ENCODE results near the gene RUBCN. TPM values are rescaled to one million over a fixed set of nuclear protein-coding genes. Genes with fewer than 3 reads are reported as not detected.
"Not testable (repeated sequence)": the region's sequence is repeated elsewhere in the genome, so short reads cannot be mapped to it uniquely, and the experiment has no call there.

The RUBCN gene
- total RNA-seq, 4 donors from 2014 or later = 45.7 to 76.7 (median 69.8) TPM

DNA sequence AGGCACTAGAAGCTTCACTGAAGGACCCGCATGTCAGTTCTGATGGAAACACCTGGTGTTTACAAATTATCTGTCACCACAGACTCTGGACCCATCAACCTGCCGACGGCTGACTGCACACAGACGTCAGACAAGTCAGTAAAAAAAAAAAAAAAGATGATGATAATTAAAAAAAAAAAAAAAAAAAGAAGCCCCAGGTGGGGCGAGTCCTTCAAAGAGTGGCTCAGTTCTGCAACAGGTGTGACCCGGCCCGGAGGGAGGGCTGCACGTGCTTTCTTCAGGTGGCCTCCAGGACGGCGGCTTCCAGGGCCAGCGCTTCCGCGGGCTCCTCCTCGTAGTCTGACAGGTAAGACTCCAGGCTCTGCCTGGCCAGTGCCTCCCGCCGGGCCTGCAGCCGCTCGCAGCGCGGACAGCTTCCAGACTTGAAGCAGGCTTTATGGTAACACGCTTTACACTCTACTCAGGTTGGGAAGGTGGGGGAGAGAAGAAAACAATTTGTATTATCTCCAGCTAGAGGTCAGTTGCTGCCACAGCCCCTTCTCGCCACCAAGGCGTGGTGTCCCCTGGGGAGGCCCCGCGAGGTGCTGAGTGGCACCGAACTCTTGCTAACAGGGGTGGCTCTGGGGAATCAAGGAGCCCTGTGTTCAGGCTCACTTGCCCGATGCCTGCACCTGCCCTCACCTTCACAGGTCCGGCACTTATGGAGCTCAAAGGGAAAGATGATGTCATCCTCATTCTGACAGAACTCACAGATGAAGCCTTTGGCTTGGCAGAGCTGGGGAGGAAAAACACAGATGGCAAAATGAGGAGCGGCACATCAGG lies 61.8 kb downstream of the RUBCN start:
- Histone ChIP-seq H3K4me3 (no peak overlapping the region), H3K27me3 (no peaks in the 10 kb centered on the region), H3K4me1 (peaks cover 0 to 7% (median 0%) of the 10 kb centered on the region in 4 donors), H3K9me3 (no peaks in the 10 kb centered on the region), H3K36me3 (peaks cover 19 to 91% (median 81%) of the 10 kb centered on the region in 4 donors), H3K27ac (replicated peaks in 1 of 4) (no peak overlapping the region)
- no peak for TF ChIP-seq EP300 (IDR thresholded peaks at IDR 0.05)
- TF ChIP-seq, protein P1, sequence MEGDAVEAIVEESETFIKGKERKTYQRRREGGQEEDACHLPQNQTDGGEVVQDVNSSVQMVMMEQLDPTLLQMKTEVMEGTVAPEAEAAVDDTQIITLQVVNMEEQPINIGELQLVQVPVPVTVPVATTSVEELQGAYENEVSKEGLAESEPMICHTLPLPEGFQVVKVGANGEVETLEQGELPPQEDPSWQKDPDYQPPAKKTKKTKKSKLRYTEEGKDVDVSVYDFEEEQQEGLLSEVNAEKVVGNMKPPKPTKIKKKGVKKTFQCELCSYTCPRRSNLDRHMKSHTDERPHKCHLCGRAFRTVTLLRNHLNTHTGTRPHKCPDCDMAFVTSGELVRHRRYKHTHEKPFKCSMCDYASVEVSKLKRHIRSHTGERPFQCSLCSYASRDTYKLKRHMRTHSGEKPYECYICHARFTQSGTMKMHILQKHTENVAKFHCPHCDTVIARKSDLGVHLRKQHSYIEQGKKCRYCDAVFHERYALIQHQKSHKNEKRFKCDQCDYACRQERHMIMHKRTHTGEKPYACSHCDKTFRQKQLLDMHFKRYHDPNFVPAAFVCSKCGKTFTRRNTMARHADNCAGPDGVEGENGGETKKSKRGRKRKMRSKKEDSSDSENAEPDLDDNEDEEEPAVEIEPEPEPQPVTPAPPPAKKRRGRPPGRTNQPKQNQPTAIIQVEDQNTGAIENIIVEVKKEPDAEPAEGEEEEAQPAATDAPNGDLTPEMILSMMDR (IDR thresholded peaks at IDR 0.05) = no peak
- TF ChIP-seq POLR2AphosphoS5 (IDR thresholded peaks at IDR 0.05) = no peak
- no peak for TF ChIP-seq POLR2A (IDR thresholded peaks at IDR 0.05; ENCODE audit: low read depth)
- no peak for DNase-seq (ENCODE audit: extremely low spot score)
- WGBS = 90% methylated on average over 29 of the region's 29 CpGs
- intact Hi-C loops (cut with DNase I) = loop anchor here (5.0 kb wide), 1 partner anchor 78 kb away; no protein-coding TSS in a partner anchor

DNA sequence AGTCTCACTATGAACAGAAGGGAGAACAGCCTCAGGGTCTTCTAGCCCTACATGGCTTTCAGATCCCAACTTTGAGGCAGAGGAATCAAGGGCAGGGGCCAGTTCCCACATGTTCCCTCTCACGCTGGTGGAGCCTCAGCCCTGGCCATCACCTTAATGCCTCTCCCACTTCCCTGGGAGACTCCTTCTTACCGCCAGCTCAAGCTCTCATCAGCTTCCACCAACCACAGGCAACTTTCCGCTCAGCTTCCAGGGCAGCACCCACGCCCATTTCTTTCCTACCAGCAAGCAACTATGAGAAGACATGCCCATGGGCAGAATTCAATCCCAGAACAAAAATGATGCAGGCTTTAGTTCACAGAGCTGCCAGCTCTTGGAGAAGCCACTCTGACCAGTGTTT lies 63.5 kb downstream of the RUBCN start:
- DNase-seq (ENCODE audit: extremely low spot score) = no peak
- TF ChIP-seq, protein P1 (IDR thresholded peaks at IDR 0.05) = no peak
- no peak for TF ChIP-seq POLR2AphosphoS5 (IDR thresholded peaks at IDR 0.05)
- no peak for TF ChIP-seq EP300 (IDR thresholded peaks at IDR 0.05)
- no peak for TF ChIP-seq POLR2A (IDR thresholded peaks at IDR 0.05; ENCODE audit: low read depth)
- no peaks in the 10 kb centered on the region for H3K27me3 ChIP-seq
- no peak overlapping the region for H3K4me3 ChIP-seq
- intact Hi-C loops (cut with DNase I) = loop anchor here (5.0 kb wide), 1 partner anchor 76 kb away; no protein-coding TSS in a partner anchor
- H3K36me3 ChIP-seq = peaks cover 19 to 76% (median 71%) of the 10 kb centered on the region in 4 donors
- 92% methylated on average over 4 of the region's 4 CpGs for WGBS
- H3K9me3 ChIP-seq = no peaks in the 10 kb centered on the region
- no peak overlapping the region for H3K27ac ChIP-seq (replicated peaks in 1 of 4)
- H3K4me1 ChIP-seq = peaks cover 0 to 7% (median 0%) of the 10 kb centered on the region in 4 donors

DNA sequence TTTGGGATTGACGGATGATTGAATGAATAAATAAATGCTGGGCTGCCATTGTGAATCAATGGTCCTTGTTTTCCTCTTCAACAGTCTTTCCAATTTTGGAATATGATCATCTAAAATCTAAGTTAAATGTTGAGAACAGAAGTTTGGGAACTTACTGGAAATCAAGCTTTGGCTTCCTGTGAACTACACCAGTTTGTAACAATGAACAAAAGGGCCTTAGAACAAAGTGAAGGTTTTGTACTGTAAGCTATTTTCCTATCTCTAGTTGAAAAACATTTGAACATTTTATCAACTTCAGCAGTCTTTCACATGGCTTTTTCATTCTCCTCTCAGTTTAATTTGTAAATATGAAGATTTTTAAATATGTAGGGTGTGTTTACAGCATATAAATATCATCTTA lies 66.3 kb downstream of the RUBCN start:
- intact Hi-C loops (cut with DNase I) = loop anchor here (5.0 kb wide), 1 partner anchor 73 kb away; no protein-coding TSS in a partner anchor
- Histone ChIP-seq H3K9me3 (no peaks in the 10 kb centered on the region), H3K27ac (replicated peaks in 1 of 4) (no peak overlapping the region), H3K4me3 (no peak overlapping the region), H3K27me3 (no peaks in the 10 kb centered on the region), H3K36me3 (peaks cover 16 to 48% (median 47%) of the 10 kb centered on the region in 4 donors), H3K4me1 (no peaks in the 10 kb centered on the region)
- TF ChIP-seq, protein P1 (IDR thresholded peaks at IDR 0.05) = no peak
- TF ChIP-seq POLR2A (IDR thresholded peaks at IDR 0.05; ENCODE audit: low read depth) = no peak
- TF ChIP-seq POLR2AphosphoS5 (IDR thresholded peaks at IDR 0.05) = no peak
- no peak for DNase-seq (ENCODE audit: extremely low spot score)
- 94% methylated on average over 1 of the region's 1 CpG for WGBS

DNA sequence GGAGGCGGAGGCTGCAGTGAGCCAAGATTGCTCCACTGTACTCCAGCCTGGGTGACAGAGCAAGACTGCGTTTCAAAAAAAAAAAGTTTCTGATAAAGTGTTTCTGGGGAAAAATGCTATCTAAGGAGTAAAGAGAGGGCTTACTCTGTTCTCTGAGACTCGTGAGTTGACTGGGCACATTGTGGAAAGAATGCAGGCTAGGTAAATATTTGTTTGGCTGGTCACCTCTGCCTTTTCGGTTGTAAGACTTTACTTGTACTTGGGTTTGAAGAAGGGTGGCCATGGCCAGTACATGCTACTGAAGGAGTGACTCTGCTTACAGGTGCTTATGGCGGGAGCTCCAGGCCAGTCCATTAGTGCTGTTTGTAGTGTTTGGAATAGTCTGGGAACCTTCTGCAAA lies 68.7 kb downstream of the RUBCN start:
- Histone ChIP-seq H3K27ac (replicated peaks in 1 of 4) (no peak overlapping the region), H3K36me3 (peaks cover 0 to 25% (median 23%) of the 10 kb centered on the region in 4 donors), H3K4me3 (no peak overlapping the region), H3K4me1 (peaks cover 0 to 6% (median 4%) of the 10 kb centered on the region in 4 donors), H3K9me3 (no peaks in the 10 kb centered on the region), H3K27me3 (peaks cover 0 to 3% (median 0%) of the 10 kb centered on the region in 4 donors)
- no peak for DNase-seq (ENCODE audit: extremely low spot score)
- no peak for TF ChIP-seq POLR2A (IDR thresholded peaks at IDR 0.05; ENCODE audit: low read depth)
- TF ChIP-seq, protein P1 (IDR thresholded peaks at IDR 0.05) = no peak
- TF ChIP-seq POLR2AphosphoS5 (IDR thresholded peaks at IDR 0.05) = no peak
- no peak for TF ChIP-seq EP300 (IDR thresholded peaks at IDR 0.05)
- intact Hi-C loops (cut with DNase I) = no loop called here
- WGBS = 90% methylated on average over 5 of the region's 5 CpGs

DNA sequence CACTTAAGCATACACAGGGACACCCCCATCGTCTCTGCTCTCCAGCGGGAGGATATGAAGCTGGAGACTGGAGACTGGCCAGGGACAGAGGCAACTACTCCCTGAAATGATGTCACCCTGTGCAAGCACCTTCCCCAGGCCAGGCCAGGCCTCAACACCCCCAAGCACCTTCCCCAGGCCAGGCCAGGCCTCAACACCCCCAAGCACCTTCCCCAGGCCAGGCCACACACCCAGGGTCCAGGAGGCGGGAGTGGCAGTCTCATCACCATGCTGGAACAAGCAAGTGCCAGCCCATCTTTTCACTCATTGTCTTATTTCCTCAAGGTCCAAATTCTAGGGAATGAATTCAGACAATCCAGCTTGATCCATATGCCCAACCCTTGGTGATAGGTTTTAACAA lies 69.4 kb downstream of the RUBCN start:
- H3K9me3 ChIP-seq; intact Hi-C loops (cut with DNase I); DNase-seq (ENCODE audit: extremely low spot score): not testable (repeated sequence)

DNA sequence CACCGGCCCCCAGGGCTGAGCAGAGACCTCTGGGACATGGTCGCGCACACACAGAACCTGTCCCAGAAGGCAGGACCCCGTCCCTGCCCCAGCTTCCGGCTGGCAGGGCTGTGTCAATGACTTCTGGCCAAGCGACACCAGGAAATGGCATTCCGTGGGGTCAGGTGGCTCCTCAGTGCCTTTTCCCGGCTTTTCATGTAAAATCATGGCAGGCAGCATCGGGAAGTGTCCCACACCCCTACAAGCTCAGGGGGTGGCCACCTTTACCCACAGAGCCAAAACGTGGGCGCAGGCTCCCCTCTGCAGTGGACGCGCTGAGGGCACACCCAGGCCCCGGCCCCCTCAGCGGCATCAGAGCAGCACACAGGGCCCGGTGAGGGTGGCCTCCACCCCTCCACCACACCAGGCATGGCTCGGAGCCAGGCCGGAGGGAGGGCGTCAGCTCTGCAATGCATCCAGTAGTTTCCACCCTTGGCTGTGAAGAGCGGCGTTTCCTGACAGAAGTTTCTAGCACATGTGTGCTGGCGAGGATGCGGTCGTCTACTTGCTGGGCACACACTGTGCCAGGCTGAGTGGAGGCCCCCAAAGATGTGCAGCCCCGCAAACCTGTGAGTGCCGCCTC lies 70.4 kb downstream of the RUBCN start:
- H3K27ac ChIP-seq (replicated peaks in 1 of 4); intact Hi-C loops (cut with DNase I); H3K9me3 ChIP-seq; DNase-seq (ENCODE audit: extremely low spot score); H3K36me3 ChIP-seq; H3K4me3 ChIP-seq; H3K27me3 ChIP-seq; H3K4me1 ChIP-seq: not testable (repeated sequence)
- 64% methylated on average over 9 of the region's 26 CpGs for whole genome bisulfite sequencing

More for the DNA sequence above, 69.4 kb downstream of the RUBCN start:
- H3K4me1 ChIP-seq; H3K27me3 ChIP-seq; H3K27ac ChIP-seq (replicated peaks in 1 of 4); H3K4me3 ChIP-seq: not testable (repeated sequence)
- H3K36me3 ChIP-seq = peaks cover 0 to 18% (median 17%) of the 10 kb centered on the region in 4 donors
- 100% methylated on average over 1 of the region's 3 CpGs for WGBS

DNA sequence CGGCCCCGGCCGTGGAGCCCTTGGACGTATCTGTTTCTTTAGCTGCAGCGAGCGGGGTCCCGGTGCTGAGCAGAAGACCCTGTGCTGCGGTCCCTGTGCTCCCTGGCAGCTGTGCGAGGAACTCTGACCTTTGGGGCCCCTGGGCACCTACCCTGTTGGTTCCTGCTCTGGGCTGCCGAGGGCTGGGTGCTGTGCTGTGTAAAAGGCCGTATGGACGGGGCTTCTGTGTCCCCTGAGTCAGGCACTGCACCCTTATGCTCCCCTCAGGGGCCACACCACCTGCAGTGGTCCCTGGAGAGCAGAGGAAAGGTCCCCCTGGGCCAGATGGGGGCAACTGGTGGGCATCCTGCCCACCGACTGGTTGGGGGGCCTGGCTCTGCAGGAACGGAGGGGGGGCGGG lies 71.2 kb downstream of the RUBCN start:
- no CpG with 5 or more reads among the region's 15 CpGs for WGBS
- H3K27ac ChIP-seq (replicated peaks in 1 of 4); intact Hi-C loops (cut with DNase I); H3K27me3 ChIP-seq; H3K4me1 ChIP-seq; DNase-seq (ENCODE audit: extremely low spot score); H3K9me3 ChIP-seq; H3K36me3 ChIP-seq; H3K4me3 ChIP-seq: not testable (repeated sequence)

Data from esophagus muscularis mucosa (tissue), 4 donors.